Activated naive CD4-positive, alpha-beta T cell treated with anti-CD3 and anti-CD28 coated beads for 36 hours (primary cell): ENCODE data around the gene FBXL17. TPM values are rescaled to one million over a fixed set of nuclear protein-coding genes. Genes with fewer than 3 reads are reported as not detected.

Source experiments
- CTCF ChIA-PET: fragments of 350-600 bp; sonication (Branson Sonifier 250); formaldehyde crosslinking; loops from one replicate; lab custom pipeline; 2021; ENCODE audit warnings: antibody characterized with exemption; lab: Charles Lee
- DNase-seq: peaks from one replicate; pipeline ENCODE4 v3.0.0-alpha.2; 2020
- H3K27ac Mint-ChIP-seq: one replicate; pipeline ENCODE4 v1.8.0; 2021; ENCODE audit warnings: mild to moderate bottlenecking, mixed read lengths
- H3K27me3 Mint-ChIP-seq: one replicate; pipeline ENCODE4 v1.8.0; 2021; ENCODE audit warnings: low read depth, mixed read lengths
- H3K36me3 Mint-ChIP-seq: one replicate; pipeline ENCODE4 v1.8.0; 2021; ENCODE audit warnings: low read depth, mixed read lengths
- H3K4me1 Mint-ChIP-seq: one replicate; pipeline ENCODE4 v1.8.0; 2021; ENCODE audit warnings: low read depth, mixed read lengths
- H3K4me3 Mint-ChIP-seq: one replicate; pipeline ENCODE4 v1.8.0; 2021; ENCODE audit warnings: mild to moderate bottlenecking, moderate library complexity, mixed read lengths
- H3K9me3 Mint-ChIP-seq: one replicate; pipeline ENCODE4 v1.8.0; 2021; ENCODE audit warnings: mixed read lengths
- intact Hi-C: fragments of 100-400 bp; cut with micrococcal nuclease; formaldehyde crosslinking; loops from one replicate; pipeline ENCODE4 v1.15.1; 2023
- total RNA-seq, 2 experiments: library from RNA; stranded (reverse); gene quantifications; one replicate each; pipeline ENCODE4 v1.2.3, GENCODE V29; 2021

The FBXL17 gene
- total RNA-seq, 2 experiments from 2014 or later: 3.5 to 4.3 TPM

DNA sequence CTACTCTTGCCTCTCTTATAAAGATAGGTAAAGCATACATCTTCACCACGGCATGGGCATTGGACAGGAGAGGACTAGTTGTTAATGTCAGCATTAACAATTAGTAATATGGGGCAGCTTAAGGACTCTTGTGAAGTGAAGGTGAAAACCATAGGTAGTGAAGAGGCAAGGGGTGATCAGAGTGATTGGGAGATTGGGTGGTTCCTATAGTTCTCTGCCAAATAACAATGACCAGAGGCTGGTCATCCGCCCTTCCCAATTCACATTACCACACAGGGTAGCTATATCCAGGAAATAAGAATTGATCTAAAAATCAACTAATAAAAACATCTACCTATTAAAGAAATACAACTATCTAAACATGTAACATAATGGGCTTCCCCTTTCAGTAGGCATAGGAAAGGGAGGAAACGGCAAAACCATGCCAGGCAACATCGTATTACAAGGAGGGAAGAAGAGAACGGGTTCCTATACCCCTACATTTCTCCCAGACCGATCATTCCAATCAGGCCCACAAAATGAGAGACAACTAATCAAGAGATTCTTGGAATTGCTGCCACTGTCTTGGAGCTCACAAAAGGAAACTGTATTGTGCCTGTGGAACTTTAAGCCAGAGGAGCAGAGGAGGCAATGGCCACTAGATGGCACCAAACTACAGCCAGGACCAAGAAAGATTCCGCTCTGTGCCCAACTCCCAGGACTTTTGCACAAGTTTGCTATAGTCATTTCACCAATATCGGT, 121.6 kb downstream of the FBXL17 start:
- Mint-ChIP-seq H3K36me3 (no peaks in the 10 kb centered on the region), H3K27me3 (no peaks in the 10 kb centered on the region), H3K9me3 (no peaks in the 10 kb centered on the region), H3K4me1 (peaks cover 9% of the 10 kb centered on the region), H3K27ac (no peak overlapping the region), H3K4me3 (peak overlapping the region; percentile 48)
- CTCF ChIA-PET: interaction anchor here (0.5 to 4.7 kb wide), 31 partner anchors 10 to 683 kb away, joined by 3 to 56 read pairs (median 3); no protein-coding TSS in a partner anchor
- intact Hi-C loops: loop anchor here (1.0 to 10.0 kb wide), 8 partner anchors 19 to 1425 kb away; partner anchors contain the start of genes FBXL17, FER and MAN2A1
- peak; percentile 83 for DNase-seq

DNA sequence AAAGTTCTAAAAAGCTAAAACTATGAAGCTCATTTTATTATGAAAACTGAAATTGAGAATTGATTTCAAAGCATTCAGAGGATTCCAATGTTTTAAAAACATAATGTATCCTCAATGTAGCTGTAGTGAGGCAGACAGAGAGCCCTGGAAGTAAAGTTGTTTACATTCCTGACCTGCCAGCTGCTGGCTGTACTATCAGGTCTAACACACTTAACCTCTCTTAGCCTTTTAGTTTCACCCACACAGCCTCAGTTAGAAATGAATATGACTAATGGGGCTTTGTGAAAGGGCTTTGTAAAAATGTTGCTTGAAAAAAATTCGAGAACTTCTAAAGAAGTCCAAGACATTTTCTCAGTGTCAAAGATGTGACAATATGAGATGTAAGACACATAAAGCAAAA, 122.6 kb downstream of the FBXL17 start:
- H3K36me3 Mint-ChIP-seq: no peaks in the 10 kb centered on the region
- intact Hi-C loops: no loop called here
- H3K27ac Mint-ChIP-seq: no peak overlapping the region
- H3K4me3 Mint-ChIP-seq: no peak overlapping the region
- no peaks in the 10 kb centered on the region for H3K9me3 Mint-ChIP-seq
- CTCF ChIA-PET: interaction anchor here (0.6 to 4.7 kb wide), 15 partner anchors 9 to 514 kb away, joined by 3 to 56 read pairs (median 3); no protein-coding TSS in a partner anchor
- H3K4me1 Mint-ChIP-seq: peaks cover 8% of the 10 kb centered on the region
- H3K27me3 Mint-ChIP-seq: no peaks in the 10 kb centered on the region
- DNase-seq: no peak

DNA sequence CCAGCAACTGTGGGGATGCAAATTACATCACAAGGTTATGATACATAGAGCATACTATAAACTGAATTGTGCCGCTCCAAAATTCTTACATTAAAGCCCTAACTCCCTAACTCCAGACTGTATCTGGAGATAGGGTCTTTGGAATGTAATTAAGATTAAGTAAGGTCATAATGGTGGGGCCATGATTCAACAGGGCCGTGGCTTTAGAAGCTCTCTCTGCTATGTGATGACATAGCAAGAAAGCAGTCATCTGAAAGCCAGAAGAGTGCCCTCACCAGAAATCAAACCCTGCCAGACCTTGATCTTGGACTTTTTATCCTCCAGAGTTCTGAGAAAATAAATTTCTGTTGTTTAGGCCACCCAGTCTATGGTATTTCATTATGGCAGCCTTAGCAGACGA, 123.9 kb downstream of the FBXL17 start:
- Mint-ChIP-seq H3K4me3 (no peak overlapping the region), H3K9me3 (no peaks in the 10 kb centered on the region), H3K27ac (no peak overlapping the region), H3K36me3 (no peaks in the 10 kb centered on the region), H3K4me1 (peaks cover 3% of the 10 kb centered on the region), H3K27me3 (no peaks in the 10 kb centered on the region)
- DNase-seq: no peak
- intact Hi-C loops: no loop called here
- CTCF ChIA-PET: interaction anchor here (0.7 to 2.1 kb wide), 2 partner anchors 88 to 89 kb away, joined by 3 to 5 read pairs; no protein-coding TSS in a partner anchor

GRCh38 chr5:108255468-108255867, 126.4 kb downstream of the FBXL17 start:
- H3K36me3 Mint-ChIP-seq: no peaks in the 10 kb centered on the region
- no peaks in the 10 kb centered on the region for H3K27me3 Mint-ChIP-seq
- H3K4me3 Mint-ChIP-seq: no peak overlapping the region
- DNase-seq: no peak
- CTCF ChIA-PET: no interaction called here
- H3K9me3 Mint-ChIP-seq: no peaks in the 10 kb centered on the region
- intact Hi-C loops: no loop called here
- no peak overlapping the region for H3K27ac Mint-ChIP-seq
- peaks cover 1% of the 10 kb centered on the region for H3K4me1 Mint-ChIP-seq

DNA sequence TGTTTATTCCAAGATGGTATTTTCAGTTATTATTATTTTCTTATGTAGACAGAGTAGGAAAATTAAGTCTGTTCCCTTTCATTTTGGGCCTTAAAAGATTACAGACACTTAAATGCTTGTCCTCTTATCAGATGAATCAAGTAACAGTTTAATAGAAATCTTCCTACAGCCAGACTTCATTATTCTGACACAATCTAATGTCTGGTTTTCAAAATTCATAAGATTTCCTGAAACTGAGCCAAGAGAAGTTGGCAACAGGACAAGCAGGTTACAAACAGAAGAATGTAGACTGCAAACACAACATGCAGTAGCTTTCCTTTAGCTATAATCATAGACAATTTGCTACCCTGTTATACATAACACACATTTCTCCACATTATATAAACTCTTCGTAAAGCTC, 130.5 kb downstream of the FBXL17 start:
- peaks cover 4% of the 10 kb centered on the region for H3K36me3 Mint-ChIP-seq

DNA sequence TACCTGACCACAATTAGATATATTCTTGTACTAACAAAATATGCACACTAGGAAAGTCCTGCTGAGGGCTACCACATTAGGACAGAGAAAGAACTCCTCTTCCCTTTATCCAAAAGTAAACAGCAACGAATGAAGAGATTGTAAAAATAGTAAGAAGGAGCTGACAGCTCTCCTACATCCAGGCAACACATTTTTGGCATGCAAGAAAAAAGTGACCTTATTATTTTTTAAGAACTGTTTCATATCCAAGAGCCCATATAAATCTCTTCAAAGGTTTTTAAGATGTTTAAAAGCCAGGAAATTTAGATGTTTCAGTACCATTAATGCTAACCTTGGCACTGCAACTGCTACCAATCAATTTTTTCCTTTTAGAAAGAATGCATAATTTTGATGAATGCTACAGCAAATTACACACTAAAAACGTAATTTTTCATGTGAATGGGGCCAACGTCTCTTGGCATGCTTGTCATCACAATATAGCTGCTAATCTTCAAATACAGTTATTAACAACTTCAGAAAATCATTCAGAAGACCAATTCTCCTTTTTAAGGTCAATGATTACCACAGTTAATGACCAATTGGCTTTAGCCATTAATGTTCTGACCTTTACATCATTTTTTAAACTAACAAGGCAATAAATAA, 132.0 kb downstream of the FBXL17 start:
- no peak for DNase-seq
- Mint-ChIP-seq H3K4me3 (no peak overlapping the region), H3K4me1 (no peaks in the 10 kb centered on the region), H3K36me3 (peaks cover 4% of the 10 kb centered on the region), H3K27me3 (no peaks in the 10 kb centered on the region), H3K27ac (no peak overlapping the region), H3K9me3 (no peaks in the 10 kb centered on the region)
- intact Hi-C loops: no loop called here
- CTCF ChIA-PET: interaction anchor here (4.0 kb wide), 1 partner anchor 10 kb away, joined by 35 read pairs; no protein-coding TSS in a partner anchor

More for the DNA sequence above, 130.5 kb downstream of the FBXL17 start:
- Mint-ChIP-seq H3K9me3 (no peaks in the 10 kb centered on the region), H3K27me3 (no peaks in the 10 kb centered on the region), H3K4me1 (no peaks in the 10 kb centered on the region), H3K4me3 (no peak overlapping the region), H3K27ac (no peak overlapping the region)
- DNase-seq: no peak
- intact Hi-C loops: no loop called here
- CTCF ChIA-PET: interaction anchor here (4.0 kb wide), 1 partner anchor 9 kb away, joined by 35 read pairs; no protein-coding TSS in a partner anchor

DNA sequence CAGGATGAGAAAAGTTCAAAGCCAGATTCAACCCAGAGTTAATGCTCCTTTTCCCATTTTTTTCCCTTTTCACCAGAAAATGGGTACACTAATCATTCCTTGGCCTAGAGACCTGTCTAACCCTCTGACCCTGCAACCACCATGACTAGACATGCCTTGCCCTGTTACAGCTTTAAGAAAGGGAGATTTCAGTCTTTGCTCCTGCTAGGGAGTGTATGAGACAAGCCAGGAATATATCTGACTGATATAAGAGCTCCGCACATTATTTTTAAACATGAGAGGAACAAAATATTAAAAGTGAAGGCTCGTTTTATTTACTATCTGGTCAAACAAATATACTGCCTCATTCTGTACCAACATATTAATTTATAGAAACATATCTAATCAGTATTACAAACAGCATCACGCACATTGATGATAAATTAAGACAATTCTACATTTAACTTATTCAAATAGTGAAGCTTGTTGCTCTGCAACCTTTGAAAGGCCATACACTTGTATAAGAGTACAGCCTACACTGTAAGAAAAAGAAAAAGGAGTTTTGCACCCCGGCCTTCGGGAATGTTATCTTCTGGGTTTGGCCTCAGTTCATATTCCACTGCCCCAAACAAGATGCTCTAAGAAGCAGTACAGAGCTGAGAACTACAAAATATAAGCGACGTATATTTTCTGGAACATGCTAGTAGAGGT, 132.7 kb downstream of the FBXL17 start:
- CTCF ChIA-PET: interaction anchor here (4.0 kb wide), 1 partner anchor 11 kb away, joined by 35 read pairs; no protein-coding TSS in a partner anchor
- H3K4me3 Mint-ChIP-seq: no peak overlapping the region
- no peak overlapping the region for H3K27ac Mint-ChIP-seq
- H3K27me3 Mint-ChIP-seq: no peaks in the 10 kb centered on the region
- H3K4me1 Mint-ChIP-seq: no peaks in the 10 kb centered on the region
- intact Hi-C loops: no loop called here
- H3K36me3 Mint-ChIP-seq: peaks cover 4% of the 10 kb centered on the region
- H3K9me3 Mint-ChIP-seq: no peaks in the 10 kb centered on the region
- no peak for DNase-seq

DNA sequence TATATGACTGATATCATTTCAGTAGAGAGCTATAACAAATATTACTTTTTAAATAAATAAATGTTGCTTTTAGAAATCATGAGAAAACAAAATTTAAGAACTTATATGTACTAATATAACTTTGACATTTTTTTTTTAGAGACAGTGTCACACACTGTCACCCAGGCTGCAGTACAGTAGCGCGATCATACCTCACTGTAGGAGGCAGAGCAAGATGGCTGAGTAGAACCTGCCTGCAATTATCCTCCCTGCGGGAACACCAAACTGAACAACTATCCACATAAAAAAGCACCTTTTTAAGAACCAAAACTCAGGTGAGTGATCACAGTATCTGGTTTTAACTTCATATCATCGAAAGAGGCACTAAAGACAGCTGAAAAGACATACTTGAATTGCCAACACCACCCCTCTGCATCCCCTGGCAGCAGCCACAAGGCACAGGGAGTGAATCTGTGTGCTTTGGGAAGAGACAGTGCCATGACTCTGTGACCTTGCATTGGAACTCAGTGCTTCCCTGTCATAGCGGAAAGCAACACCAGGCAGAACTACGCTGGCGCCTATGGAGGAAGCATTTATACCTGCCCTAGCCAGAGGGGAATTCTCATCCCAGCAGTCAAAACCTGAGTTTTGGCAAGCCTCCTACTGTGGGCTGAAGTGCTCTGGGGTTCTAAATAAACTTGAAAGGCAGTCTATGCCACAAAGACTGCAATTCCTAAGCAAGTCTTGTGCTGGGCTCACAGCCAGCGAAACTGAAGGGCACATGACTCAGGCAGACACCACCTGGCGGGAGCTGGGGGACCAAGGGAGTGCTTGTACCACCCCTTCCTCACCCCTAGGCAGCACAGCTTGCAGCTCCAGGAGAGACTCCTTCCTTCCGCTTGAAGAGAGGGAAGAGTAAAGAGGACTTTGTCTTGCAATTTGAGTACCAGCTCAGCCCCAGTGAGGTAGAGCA, 142.7 kb downstream of the FBXL17 start:
- H3K9me3 Mint-ChIP-seq: peaks cover 1% of the 10 kb centered on the region
- no peak for DNase-seq
- intact Hi-C loops: no loop called here
- no peak overlapping the region for H3K27ac Mint-ChIP-seq
- no peaks in the 10 kb centered on the region for H3K27me3 Mint-ChIP-seq
- H3K4me3 Mint-ChIP-seq: no peak overlapping the region
- no peaks in the 10 kb centered on the region for H3K4me1 Mint-ChIP-seq
- H3K36me3 Mint-ChIP-seq: peaks cover 18% of the 10 kb centered on the region
- CTCF ChIA-PET: interaction anchor here (0.5 to 0.8 kb wide), 2 partner anchors 21 to 25 kb away, joined by 3 to 4 read pairs; no protein-coding TSS in a partner anchor

DNA sequence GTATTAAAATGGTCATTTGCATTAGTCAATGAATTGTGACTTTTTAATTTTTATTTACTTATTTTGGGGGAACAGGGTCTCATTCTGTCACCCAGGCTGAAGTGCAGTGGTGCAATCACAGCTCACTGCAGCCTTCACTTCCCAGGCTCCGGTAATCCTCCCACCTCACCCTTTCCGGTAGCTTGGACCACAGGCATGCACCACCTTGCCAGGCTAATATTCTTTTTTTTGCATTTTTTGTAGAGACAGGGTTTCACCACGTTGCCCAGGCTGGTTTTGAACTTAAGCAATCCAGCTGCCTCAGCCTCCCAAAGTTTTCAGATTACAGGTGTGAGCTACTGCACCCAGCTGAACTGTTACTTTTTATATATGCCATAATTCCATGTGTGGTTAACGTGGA, 143.4 kb downstream of the FBXL17 start:
- intact Hi-C loops: no loop called here
- Mint-ChIP-seq H3K9me3 (peaks cover 1% of the 10 kb centered on the region), H3K36me3 (peaks cover 22% of the 10 kb centered on the region), H3K27ac (no peak overlapping the region), H3K4me1 (no peaks in the 10 kb centered on the region), H3K27me3 (no peaks in the 10 kb centered on the region), H3K4me3 (no peak overlapping the region)
- CTCF ChIA-PET: interaction anchor here (0.5 to 0.8 kb wide), 2 partner anchors 22 to 24 kb away, joined by 3 to 4 read pairs; no protein-coding TSS in a partner anchor
- DNase-seq: no peak

GRCh38 chr5:108233617-108234155, 148.2 kb downstream of the FBXL17 start:
- no peak for DNase-seq
- Mint-ChIP-seq H3K4me1 (no peaks in the 10 kb centered on the region), H3K4me3 (no peak overlapping the region), H3K27ac (no peak overlapping the region), H3K27me3 (no peaks in the 10 kb centered on the region), H3K9me3 (peaks cover 4% of the 10 kb centered on the region), H3K36me3 (peaks cover 38% of the 10 kb centered on the region)
- intact Hi-C loops: no loop called here
- CTCF ChIA-PET: no interaction called here

GRCh38 chr5:108232805-108233204, 149.1 kb downstream of the FBXL17 start:
- Mint-ChIP-seq H3K4me1 (no peaks in the 10 kb centered on the region), H3K27me3 (no peaks in the 10 kb centered on the region), H3K4me3 (no peak overlapping the region), H3K9me3 (peaks cover 4% of the 10 kb centered on the region), H3K27ac (no peak overlapping the region), H3K36me3 (peaks cover 37% of the 10 kb centered on the region)
- CTCF ChIA-PET: no interaction called here
- intact Hi-C loops: no loop called here
- no peak for DNase-seq
